ENCODE results near the gene RRP36. TPM values are rescaled to one million over a fixed set of nuclear protein-coding genes. Genes with fewer than 3 reads are reported as not detected.
"Not testable (repeated sequence)": the region's sequence is repeated elsewhere in the genome, so short reads cannot be mapped to it uniquely, and the experiment has no call there.

Gene RRP36
- 76.7 and 82.0 TPM in 2 replicates for total RNA-seq (2014; rRNA removed; shearing (Covaris generic))

DNA sequence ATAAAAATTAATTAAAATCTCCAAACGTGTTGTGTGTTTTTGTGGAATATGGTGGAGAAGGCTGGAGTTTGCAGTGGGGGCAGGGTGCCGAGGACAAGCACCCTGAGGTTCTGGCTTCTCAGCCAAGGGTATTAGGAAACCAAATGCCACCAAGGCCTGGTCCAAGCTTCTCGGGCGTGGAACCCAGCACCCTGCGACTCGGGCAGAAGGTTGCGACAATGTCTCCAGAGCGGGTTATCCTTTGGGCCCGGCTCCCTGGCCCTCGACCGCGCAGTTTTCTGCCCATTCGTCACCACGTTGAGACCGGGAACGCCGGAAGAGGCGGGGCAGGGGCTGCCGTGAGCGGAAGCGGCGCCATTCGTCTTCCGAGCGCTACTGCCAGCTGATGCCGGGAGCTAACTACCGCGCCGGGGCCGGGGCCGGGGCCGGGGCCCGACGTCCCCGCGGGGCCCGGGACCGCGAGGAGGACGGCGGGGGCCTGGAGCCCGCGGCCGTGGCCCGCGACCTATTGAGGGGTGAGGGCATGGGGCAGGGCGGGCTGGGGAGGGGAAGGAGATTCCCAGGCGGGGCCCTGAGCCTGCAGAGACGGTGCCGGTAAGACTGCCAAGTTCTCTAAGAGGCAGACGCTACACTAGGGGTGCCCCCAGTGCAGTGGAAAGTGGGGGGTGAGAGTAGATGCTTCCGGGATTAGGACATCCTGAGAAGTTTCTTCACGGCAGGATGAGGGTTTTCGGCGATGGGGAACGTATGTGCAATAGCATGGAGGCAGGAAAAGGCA lies at the start of gene RRP36:
Gene RRP36, plus strand, starts transcription at position 354 of the 778 bp plus-strand sequence. Its CDS starts 32 bp downstream, at position 386.
- DNase-seq (ENCODE audit: low spot score): peak; percentile 71

GRCh38 chr6:42971746-42972327 lies 49.6 kb upstream of the RRP36 start:
- no peak for DNase-seq (ENCODE audit: low spot score)

DNA sequence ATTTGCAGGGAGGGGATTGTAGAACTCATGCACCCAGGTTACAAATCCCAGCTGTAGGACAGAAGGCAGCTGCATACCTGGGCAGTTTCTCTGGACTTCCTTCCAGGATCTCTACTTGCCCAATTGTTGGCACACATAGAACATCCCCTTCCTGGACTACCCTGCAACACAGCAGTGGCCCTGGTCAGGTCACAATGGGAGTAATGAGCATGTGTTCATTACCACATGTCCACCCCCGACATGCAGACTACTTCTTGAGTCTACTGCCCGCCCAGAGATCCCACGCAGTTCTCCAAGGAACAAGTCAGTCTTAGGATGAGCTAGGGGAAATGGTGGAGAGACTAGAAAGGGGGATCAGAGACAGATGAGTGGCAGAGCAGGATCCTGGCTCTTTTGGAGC lies 47.5 kb upstream of the RRP36 start:
- DNase-seq (ENCODE audit: low spot score): no peak

GRCh38 chr6:42974919-42975505 lies 46.4 kb upstream of the RRP36 start:
- DNase-seq (ENCODE audit: low spot score): no peak

DNA sequence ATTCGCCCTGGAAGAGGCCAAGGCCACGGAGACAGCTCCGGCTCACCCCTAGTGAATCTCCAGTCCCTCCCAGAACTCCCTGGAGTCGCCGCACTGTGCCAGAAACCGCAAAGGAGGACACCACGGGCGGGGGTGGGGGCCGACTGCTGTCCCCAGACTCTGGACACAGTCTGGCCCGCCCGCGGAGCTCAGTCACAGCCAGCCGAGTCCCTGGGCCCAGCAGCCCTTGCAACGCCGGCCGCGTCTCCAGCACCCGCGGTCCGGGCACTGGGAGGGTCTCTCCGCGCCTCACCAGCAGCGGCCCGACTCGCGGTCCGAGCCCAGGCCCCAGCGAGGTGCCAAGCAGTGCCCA lies 43.0 kb upstream of the RRP36 start:
- DNase-seq (ENCODE audit: low spot score): peak; percentile 51

GRCh38 chr6:42978839-42979522 lies 42.4 kb upstream of the RRP36 start, which contains the start of gene PEX6:
Gene PEX6, minus strand, starts transcription at chr6:42979181. Its CDS starts 31 bp downstream, at chr6:42979150.
- peak; percentile 91 for DNase-seq (ENCODE audit: low spot score)

- DNase-seq (ENCODE audit: low spot score): no peak
These were observed 41.8 kb upstream of the RRP36 start for GRCh38 chr6:42979523-42980177.

DNA sequence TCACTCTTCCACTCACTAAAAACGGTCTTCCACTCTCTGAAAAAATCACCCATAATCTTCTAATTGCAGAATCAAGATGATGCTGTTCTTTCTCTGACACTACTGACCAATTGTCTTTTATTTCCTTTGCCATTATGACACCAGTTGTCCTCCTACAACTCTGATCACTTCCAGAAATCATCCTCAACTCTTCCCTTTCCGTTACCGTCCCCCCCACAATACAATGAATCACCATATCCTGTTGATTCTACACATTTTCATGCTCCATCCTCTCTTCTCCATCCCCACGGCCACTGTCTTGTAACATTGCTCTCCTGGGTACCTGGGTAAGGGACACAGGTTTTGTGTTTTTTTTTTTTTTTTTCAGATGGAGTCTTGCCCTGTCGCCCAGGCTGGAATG lies 39.6 kb upstream of the RRP36 start:
- no peak for DNase-seq (ENCODE audit: low spot score)

DNA sequence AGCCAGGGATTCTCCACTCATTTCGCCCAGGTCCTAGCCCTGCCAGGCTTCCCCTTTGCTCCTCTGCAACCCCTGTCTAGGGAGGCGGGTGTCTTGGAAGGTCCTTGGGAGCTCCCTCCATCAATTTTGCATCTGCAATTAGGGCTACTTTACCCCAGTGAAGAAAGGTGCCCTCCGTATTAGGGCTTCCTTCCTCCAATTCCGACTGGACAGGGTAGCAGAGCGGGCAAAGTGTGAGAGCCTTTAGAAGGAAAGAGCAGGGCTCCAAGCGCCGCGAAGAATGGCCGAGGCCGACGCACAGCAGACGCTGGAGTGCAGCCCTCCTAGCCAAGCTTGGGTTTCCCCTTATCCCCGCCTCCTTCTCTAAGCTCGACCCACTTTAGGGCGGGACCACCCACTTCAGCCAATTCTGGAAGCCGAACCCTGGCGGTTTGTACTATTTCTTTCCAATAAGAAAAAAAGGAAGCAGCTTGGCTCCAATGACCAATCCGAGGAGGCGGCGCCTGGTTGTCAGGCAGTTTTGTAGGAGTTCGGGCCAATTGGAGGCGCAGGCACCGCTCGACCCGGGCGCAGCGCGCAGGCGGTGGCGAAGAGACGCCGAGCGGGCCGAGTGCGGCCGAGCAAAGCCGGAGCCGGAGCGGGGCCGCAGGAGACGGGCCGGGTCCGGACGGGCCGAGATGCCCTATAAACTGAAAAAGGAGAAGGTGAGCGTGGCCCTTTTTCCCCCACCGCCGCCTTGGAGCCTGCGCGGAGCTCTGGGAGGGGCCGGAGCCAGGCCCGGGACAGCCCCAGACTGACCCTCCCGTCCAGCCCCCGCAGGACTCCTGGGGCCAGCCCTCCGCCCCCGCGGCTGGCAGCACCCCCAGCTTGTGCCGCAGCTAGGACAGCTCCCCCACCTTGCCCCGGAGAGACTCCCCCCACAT lies 37.2 kb upstream of the RRP36 start, which contains the start of gene PPP2R5D:
Gene PPP2R5D, plus strand, starts transcription at position 570 of the 923 bp plus-strand sequence. Its CDS starts 108 bp downstream, at position 678.
- peak; percentile 99 for DNase-seq (ENCODE audit: low spot score)

GRCh38 chr6:42984924-42985475 lies 36.4 kb upstream of the RRP36 start:
- DNase-seq (ENCODE audit: low spot score): no peak

GRCh38 chr6:42987533-42988451 lies 33.6 kb upstream of the RRP36 start:
- no peak for DNase-seq (ENCODE audit: low spot score)

DNA sequence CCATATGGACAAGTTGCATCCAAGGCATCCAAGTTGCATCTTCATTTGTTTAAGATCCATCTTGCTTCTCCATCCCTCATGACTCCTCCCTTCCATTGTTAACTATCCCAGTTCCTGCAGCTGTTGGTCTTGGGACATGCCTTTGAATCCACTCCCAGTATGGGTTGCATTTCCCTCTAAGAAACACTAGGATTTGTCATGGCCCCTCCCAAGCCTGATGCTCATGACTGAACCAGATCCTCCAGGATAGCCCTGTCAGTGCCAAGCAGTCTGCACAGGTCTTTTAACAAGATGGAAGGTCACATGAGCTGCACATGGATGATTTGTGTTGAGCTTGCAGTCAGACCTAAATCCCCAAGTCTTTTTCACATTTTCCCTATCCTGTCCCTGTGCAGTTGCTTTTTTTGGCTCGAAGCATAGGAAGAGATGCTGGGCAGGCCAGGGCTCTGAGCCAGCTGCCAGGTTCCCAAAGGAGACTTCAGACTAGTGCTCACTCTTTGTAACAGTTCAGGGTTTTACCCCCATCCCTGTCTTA lies 32.9 kb upstream of the RRP36 start:
- DNase-seq (ENCODE audit: low spot score): no peak

GRCh38 chr6:42989923-42990322 lies 31.5 kb upstream of the RRP36 start:
- DNase-seq (ENCODE audit: low spot score): no peak

GRCh38 chr6:42993445-42993844 lies 28.0 kb upstream of the RRP36 start:
- DNase-seq (ENCODE audit: low spot score): no peak

- DNase-seq (ENCODE audit: low spot score): peak; percentile 51
These were observed 24.9 kb upstream of the RRP36 start for GRCh38 chr6:42996513-42996912.

- DNase-seq (ENCODE audit: low spot score): not testable (repeated sequence)
These were observed 23.2 kb upstream of the RRP36 start for GRCh38 chr6:42998205-42998604.

GRCh38 chr6:43001843-43002242 lies 19.6 kb upstream of the RRP36 start:
- DNase-seq (ENCODE audit: low spot score): no peak

DNA sequence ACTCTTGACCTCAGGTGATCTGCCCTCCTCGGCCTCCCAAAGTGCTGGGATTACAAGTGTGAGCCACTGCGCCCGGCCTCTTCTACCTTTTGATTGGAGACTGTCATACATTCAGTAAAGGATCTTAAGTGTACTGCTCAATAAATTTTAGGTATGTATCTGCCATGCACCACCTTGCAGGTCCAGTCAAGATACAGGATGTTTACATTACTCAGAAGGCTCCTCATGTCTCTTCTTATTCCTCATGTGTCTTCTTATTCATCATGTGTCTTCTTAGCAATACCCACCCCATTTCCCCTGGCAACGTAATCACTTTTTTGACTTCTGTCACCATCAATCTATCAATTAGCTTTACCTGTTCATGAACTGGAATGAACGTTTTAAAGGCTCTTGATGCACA lies 15.6 kb upstream of the RRP36 start:
- no peak for DNase-seq (ENCODE audit: low spot score)

DNA sequence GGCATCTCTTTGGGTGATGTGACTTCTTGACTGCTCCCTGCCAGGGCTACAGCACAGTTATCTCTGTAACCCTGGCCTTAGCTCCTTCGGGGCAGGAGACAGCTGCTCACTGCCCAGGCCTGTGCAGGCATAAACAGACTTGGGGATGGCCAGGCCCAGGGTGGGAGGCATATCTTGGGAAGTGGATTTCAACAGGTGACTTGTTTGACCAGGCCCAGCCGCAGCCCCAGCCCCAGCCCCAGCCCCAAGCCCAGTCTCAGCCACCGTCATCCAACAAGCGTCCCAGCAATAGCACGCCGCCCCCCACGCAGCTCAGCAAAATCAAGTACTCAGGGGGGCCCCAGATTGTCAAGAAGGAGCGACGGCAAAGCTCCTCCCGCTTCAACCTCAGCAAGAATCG lies 15.2 kb upstream of the RRP36 start:
- DNase-seq (ENCODE audit: low spot score): no peak
